CD4-positive, alpha-beta memory T cell (primary cell): ENCODE data around the gene RAB13. TPM values are rescaled to one million over a fixed set of nuclear protein-coding genes. Genes with fewer than 3 reads are reported as not detected.
"Not testable (repeated sequence)": the region's sequence is repeated elsewhere in the genome, so short reads cannot be mapped to it uniquely, and the experiment has no call there.

Source experiments
- CTCF ChIA-PET: fragments of 350-600 bp; sonication (Branson Sonifier 250); formaldehyde crosslinking; loops from one replicate; lab custom pipeline; 2021; ENCODE audit warnings: inconsistent platforms; ENCODE audit not compliant: partially characterized antibody; lab: Charles Lee
- POLR2A ChIA-PET: fragments of 350-600 bp; sonication (Branson Sonifier 250); formaldehyde crosslinking; loops from one replicate; lab custom pipeline; 2021; ENCODE audit not compliant: partially characterized antibody; lab: Charles Lee
- DNase-seq, 5 donors: peaks; one replicate each; pipeline versions ENCODE4 v3.0.0 to v3.0.0-alpha.2; 2020 to 2022; ENCODE audit warnings: mixed read lengths in 1 of 5
- H3K27ac ChIP-seq: one replicate; pipeline ENCODE4 v1.7.0; 2013; ENCODE audit warnings: low read depth, low read length
- H3K27me3 ChIP-seq: 2 replicates; pipeline ENCODE4 v1.7.0; 2013; ENCODE audit warnings: mild to moderate bottlenecking, low read length, moderate library complexity; ENCODE audit not compliant: insufficient read depth
- H3K36me3 ChIP-seq: 2 replicates; pipeline ENCODE4 v1.7.0; 2013; ENCODE audit warnings: mild to moderate bottlenecking, low read length, moderate library complexity; ENCODE audit not compliant: insufficient read depth
- H3K4me1 ChIP-seq: 2 replicates; pipeline ENCODE4 v1.7.0; 2013; ENCODE audit warnings: mild to moderate bottlenecking, low read length, moderate library complexity; ENCODE audit not compliant: insufficient read depth
- H3K4me3 ChIP-seq, 2 donors: one replicate each; pipeline ENCODE4 v1.7.0; 2013; ENCODE audit warnings: low read length in 2 of 2, mild to moderate bottlenecking in 1 of 2
- H3K9me3 ChIP-seq, 2 donors: one replicate each; pipeline ENCODE4 v1.7.0; 2013; ENCODE audit warnings: low read length in 2 of 2, control low read depth in 1 of 2; ENCODE audit not compliant: control insufficient read depth in 1 of 2
- H3K27ac Mint-ChIP-seq, 7 donors: one replicate each; pipeline ENCODE4 v1.8.0; 2020 to 2021; ENCODE audit warnings: mixed read lengths in 7 of 7, mild to moderate bottlenecking in 6 of 7, inconsistent platforms in 3 of 7, moderate library complexity in 3 of 7
- H3K27me3 Mint-ChIP-seq, 2 donors: one replicate each; pipeline ENCODE4 v1.8.0; 2020 to 2021; ENCODE audit warnings: mixed read lengths in 2 of 2
- H3K36me3 Mint-ChIP-seq, 2 donors: one replicate each; pipeline ENCODE4 v1.8.0; 2020 to 2021; ENCODE audit warnings: mixed read lengths in 2 of 2, inconsistent platforms in 1 of 2, mild to moderate bottlenecking in 1 of 2
- H3K4me1 Mint-ChIP-seq, 4 donors: one replicate each; pipeline ENCODE4 v1.8.0; 2020 to 2021; ENCODE audit warnings: mixed read lengths in 4 of 4, mild to moderate bottlenecking in 1 of 4
- H3K4me3 Mint-ChIP-seq, 8 donors: one replicate each; pipeline ENCODE4 v1.8.0; 2020 to 2021; ENCODE audit warnings: mixed read lengths in 8 of 8, mild to moderate bottlenecking in 7 of 8, moderate library complexity in 6 of 8, inconsistent platforms in 3 of 8
- H3K9me3 Mint-ChIP-seq, 8 donors: one replicate each; pipeline ENCODE4 v1.8.0; 2020 to 2021; ENCODE audit warnings: mixed read lengths in 8 of 8, mild to moderate bottlenecking in 5 of 8, inconsistent platforms in 3 of 8, moderate library complexity in 1 of 8
- intact Hi-C: fragments of 100-400 bp; cut with micrococcal nuclease; formaldehyde crosslinking; loops from one replicate; pipeline ENCODE4 v1.15.1; 2023
- polyA plus RNA-seq, 2 donors: library from polyadenylated mRNA; unstranded; fragments of 300-500 nt; fragmentation: Illumina TruSeq; gene quantifications; one replicate each; pipeline ENCODE4 v1.2.3, GENCODE V29; 2021
- total RNA-seq, 2 experiments: library from RNA; stranded (reverse); gene quantifications; one replicate each; pipeline ENCODE4 v1.2.3, GENCODE V29; 2021

The RAB13 gene
- total RNA-seq (under 1 TPM in 1 of 2 experiments, not detected in 1; 0.47 TPM), polyA plus RNA-seq (not detected)

GRCh38 chr1:153985941-153986761, at the start of gene RAB13:
Gene RAB13 (minus strand): TSS chr1:153986339. CDS start chr1:153986236, 103 bp downstream.
- H3K4me1 Mint-ChIP-seq, result peaks cover 8 to 20% (median 15%) of the 10 kb centered on the region in 4 donors
- H3K27ac ChIP-seq, result peak within 1 kb of the TSS; percentile 38
- peak within 1 kb of the TSS; percentile 77 to 96 (median 88) for H3K27ac Mint-ChIP-seq
- H3K4me3 Mint-ChIP-seq, result peak within 1 kb of the TSS; percentile 2 to 72 (median 38)
- intact Hi-C loops, result loop anchor here (1.0 to 2.0 kb wide), 9 partner anchors 27 to 475 kb away; partner anchors contain the start of genes CRTC2 and GATAD2B
- no peak within 1 kb of the TSS for H3K4me3 ChIP-seq
- H3K36me3 Mint-ChIP-seq, result peaks cover 1 to 6% of the 10 kb centered on the region in 2 donors
- no peaks in the 10 kb centered on the region for H3K27me3 ChIP-seq
- no peak for DNase-seq
- no peaks in the 10 kb centered on the region for H3K36me3 ChIP-seq
- CTCF ChIA-PET, result interaction anchor here (0.7 to 11.0 kb wide), 31 partner anchors 8 to 478 kb away, joined by 3 to 169 read pairs (median 4); partner anchors contain the start of genes CREB3L4, DENND4B, JTB and SLC27A3
- no peaks in the 10 kb centered on the region for H3K9me3 ChIP-seq
- H3K27me3 Mint-ChIP-seq, result peaks cover 4 to 5% of the 10 kb centered on the region in 2 donors
- peaks cover 0 to 3% (median 0%) of the 10 kb centered on the region in 8 donors for H3K9me3 Mint-ChIP-seq
- H3K4me1 ChIP-seq, result peaks cover 11% of the 10 kb centered on the region
- POLR2A ChIA-PET, result interaction anchor here (0.8 to 8.0 kb wide), 13 partner anchors 10 to 352 kb away, joined by 3 to 164 read pairs (median 4); partner anchors contain the start of genes CHTOP, CREB3L4, DENND4B and GATAD2B

GRCh38 chr1:154033697-154034096, 47.6 kb upstream of the RAB13 start:
- H3K36me3 Mint-ChIP-seq, H3K27me3 ChIP-seq, DNase-seq, H3K36me3 ChIP-seq, H3K4me3 ChIP-seq, intact Hi-C loops, H3K27ac ChIP-seq, H3K27me3 Mint-ChIP-seq, H3K4me3 Mint-ChIP-seq, H3K9me3 Mint-ChIP-seq, CTCF ChIA-PET, POLR2A ChIA-PET, H3K27ac Mint-ChIP-seq, H3K4me1 Mint-ChIP-seq, H3K9me3 ChIP-seq, H3K4me1 ChIP-seq: not testable (repeated sequence)

DNA sequence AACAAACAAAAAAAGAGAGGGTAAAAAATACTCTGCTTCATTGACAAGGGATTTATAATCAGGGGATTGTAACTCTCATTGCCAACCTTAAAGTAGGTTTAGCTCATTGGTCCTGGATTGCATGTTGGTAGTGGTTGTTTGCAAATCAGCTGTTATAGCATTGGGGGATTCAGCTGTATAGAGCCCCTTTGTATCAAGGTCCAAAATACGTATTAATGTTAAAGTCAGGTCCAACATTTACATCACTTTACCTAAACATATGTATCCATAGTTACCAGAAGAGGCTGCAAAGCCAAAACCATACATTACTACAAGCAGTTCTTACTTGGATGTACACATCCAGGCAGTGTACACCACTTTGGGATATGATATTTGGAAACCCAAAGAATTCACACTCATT, 33.8 kb upstream of the RAB13 start:
- Histone ChIP-seq H3K27me3 (no peaks in the 10 kb centered on the region), H3K4me3 (no peak overlapping the region), H3K27ac (no peak overlapping the region), H3K36me3 (no peaks in the 10 kb centered on the region), H3K4me1 (no peaks in the 10 kb centered on the region), H3K9me3 (no peaks in the 10 kb centered on the region)
- ChIA-PET CTCF (no interaction called here), POLR2A (no interaction called here)
- Mint-ChIP-seq H3K36me3 (no peaks in the 10 kb centered on the region), H3K4me3 (no peak overlapping the region), H3K27me3 (no peaks in the 10 kb centered on the region), H3K27ac (no peak overlapping the region), H3K4me1 (no peaks in the 10 kb centered on the region), H3K9me3 (no peaks in the 10 kb centered on the region)
- intact Hi-C loops, result no loop called here
- DNase-seq, result no peak

DNA sequence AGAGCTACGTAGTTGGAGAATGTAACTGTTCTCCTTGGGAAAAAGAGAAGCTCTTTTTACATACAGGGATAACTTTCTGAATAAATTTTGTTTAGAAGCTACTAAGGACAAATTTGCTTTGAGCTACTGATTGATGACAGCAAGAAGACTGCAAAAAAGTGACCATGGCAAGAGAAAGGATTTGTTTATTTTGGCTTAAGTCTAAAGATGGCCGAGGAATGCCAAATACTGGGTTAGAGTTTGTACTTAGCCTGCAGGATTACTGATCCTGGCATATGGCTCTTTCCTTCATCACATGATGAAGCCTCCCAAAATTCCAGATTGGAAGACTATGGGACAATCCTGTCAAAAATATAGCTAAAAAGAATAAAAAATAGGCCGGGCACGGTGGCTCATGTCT, 33.1 kb upstream of the RAB13 start:
- Mint-ChIP-seq H3K36me3 (no peaks in the 10 kb centered on the region), H3K27me3 (no peaks in the 10 kb centered on the region), H3K9me3 (no peaks in the 10 kb centered on the region), H3K4me1 (no peaks in the 10 kb centered on the region), H3K27ac (no peak overlapping the region), H3K4me3 (no peak overlapping the region)
- Histone ChIP-seq H3K27me3 (no peaks in the 10 kb centered on the region), H3K9me3 (no peaks in the 10 kb centered on the region), H3K4me1 (no peaks in the 10 kb centered on the region), H3K4me3 (no peak overlapping the region), H3K36me3 (no peaks in the 10 kb centered on the region), H3K27ac (no peak overlapping the region)
- DNase-seq, result no peak
- CTCF ChIA-PET, result no interaction called here
- intact Hi-C loops, result no loop called here
- POLR2A ChIA-PET, result interaction anchor here (0.7 kb wide), 1 partner anchor 29 kb away, joined by 3 read pairs; the partner anchor contains the start of gene RPS27

- Histone ChIP-seq H3K9me3 (no peaks in the 10 kb centered on the region), H3K4me1 (no peaks in the 10 kb centered on the region), H3K27ac (no peak overlapping the region), H3K36me3 (no peaks in the 10 kb centered on the region), H3K4me3 (no peak overlapping the region), H3K27me3 (no peaks in the 10 kb centered on the region)
- Mint-ChIP-seq H3K27me3 (no peaks in the 10 kb centered on the region), H3K4me1 (no peaks in the 10 kb centered on the region), H3K9me3 (peaks cover 0 to 1% (median 0%) of the 10 kb centered on the region in 8 donors), H3K4me3 (no peak overlapping the region), H3K27ac (peak overlapping the region in 1 of 7 donors; percentile 8), H3K36me3 (no peaks in the 10 kb centered on the region)
- intact Hi-C loops, result no loop called here
- ChIA-PET CTCF (no interaction called here), POLR2A (no interaction called here)
- DNase-seq, result no peak
These were observed 28.2 kb upstream of the RAB13 start for GRCh38 chr1:154014154-154014907.

GRCh38 chr1:154012543-154012942, 26.4 kb upstream of the RAB13 start:
- H3K4me1 ChIP-seq, CTCF ChIA-PET, H3K9me3 Mint-ChIP-seq, H3K27ac Mint-ChIP-seq, H3K36me3 Mint-ChIP-seq, H3K27me3 ChIP-seq, POLR2A ChIA-PET, H3K4me3 Mint-ChIP-seq, H3K27ac ChIP-seq, H3K27me3 Mint-ChIP-seq, H3K4me3 ChIP-seq, intact Hi-C loops, H3K4me1 Mint-ChIP-seq, H3K9me3 ChIP-seq, H3K36me3 ChIP-seq, DNase-seq: not testable (repeated sequence)

- intact Hi-C loops, result no loop called here
- ChIA-PET POLR2A (interaction anchor here (1.0 kb wide), 1 partner anchor 22 kb away, joined by 3 read pairs; no protein-coding TSS in a partner anchor), CTCF (no interaction called here)
- no peaks in the 10 kb centered on the region for H3K36me3 ChIP-seq
- Mint-ChIP-seq H3K27ac (no peak overlapping the region), H3K36me3 (no peaks in the 10 kb centered on the region), H3K27me3 (no peaks in the 10 kb centered on the region), H3K4me1 (no peaks in the 10 kb centered on the region), H3K4me3 (no peak overlapping the region), H3K9me3 (peaks cover 0 to 1% (median 0%) of the 10 kb centered on the region in 8 donors)
- H3K4me1 ChIP-seq, result no peaks in the 10 kb centered on the region
- H3K4me3 ChIP-seq, result no peak overlapping the region
- no peaks in the 10 kb centered on the region for H3K27me3 ChIP-seq
- H3K9me3 ChIP-seq, result no peaks in the 10 kb centered on the region
- H3K27ac ChIP-seq, result no peak overlapping the region
- no peak for DNase-seq
These were observed 26.0 kb upstream of the RAB13 start for GRCh38 chr1:154012129-154012528.
